ENCODE measurements around the gene XRCC6. TPM values are rescaled to one million over a fixed set of nuclear protein-coding genes. Genes with fewer than 3 reads are reported as not detected.

Gene XRCC6
- total and polyA plus RNA-seq, 9 of the 15 experiments (the other 6 are each of a cell fraction or from before 2014, with no cell fraction given) = 151 to 440 (median 318) TPM

DNA sequence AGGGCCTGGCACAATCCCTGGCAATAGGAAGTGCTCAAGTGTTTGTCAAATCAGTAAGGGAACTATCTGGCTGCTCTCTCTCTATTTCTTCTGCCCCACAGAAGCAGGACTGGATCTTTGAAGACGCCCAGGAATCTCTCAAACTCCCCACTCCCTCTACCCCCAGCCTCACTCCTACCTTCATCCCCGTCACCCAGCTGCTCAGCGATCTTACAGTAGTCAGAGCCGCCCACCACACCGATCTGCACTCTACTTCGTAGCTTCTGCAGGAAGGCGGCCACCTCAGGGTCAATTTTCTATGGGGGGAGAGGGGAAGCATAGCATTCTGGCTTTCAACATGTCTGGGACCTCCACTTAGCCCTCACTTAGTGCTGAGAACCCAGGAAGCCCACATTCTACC lies 35.2 kb upstream of the XRCC6 start:
- FAIRE-seq = no peak
- POLR2A ChIA-PET = no interaction called here
- TF ChIP-seq FOS (IDR thresholded peaks at IDR 0.05; ENCODE audit: extremely low read depth, insufficient read length) = no peak
- TF ChIP-seq POLR3A (IDR thresholded peaks at IDR 0.05; ENCODE audit: borderline replicate concordance, extremely low read depth, insufficient read depth, insufficient read length) = no peak
- no peak for TF ChIP-seq ZNF316 (IDR thresholded peaks at IDR 0.05)
- no peak for TF ChIP-seq HDAC3 (IDR thresholded peaks at IDR 0.05; ENCODE audit: borderline replicate concordance, partially characterized antibody)
- TF ChIP-seq, protein P1, sequence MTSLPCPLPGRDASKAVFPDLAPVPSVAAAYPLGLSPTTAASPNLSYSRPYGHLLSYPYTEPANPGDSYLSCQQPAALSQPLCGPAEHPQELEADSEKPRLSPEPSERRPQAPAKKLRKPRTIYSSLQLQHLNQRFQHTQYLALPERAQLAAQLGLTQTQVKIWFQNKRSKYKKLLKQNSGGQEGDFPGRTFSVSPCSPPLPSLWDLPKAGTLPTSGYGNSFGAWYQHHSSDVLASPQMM (CRISPR knock-in tag; IDR thresholded peaks at IDR 0.05) = no peak
- no peak for TF ChIP-seq YY1 (IDR thresholded peaks at IDR 0.05; ENCODE audit: borderline replicate concordance in 1 of 3, control insufficient read depth in 1 of 3, extremely low read depth in 1 of 3, insufficient read depth in 3 of 3, insufficient read length in 1 of 3, insufficient replicate concordance in 2 of 3, low read depth in 1 of 3, low read length in 2 of 3)
- TF ChIP-seq ARHGAP35 (IDR thresholded peaks at IDR 0.05; ENCODE audit: partially characterized antibody) = no peak
- no peak for TF ChIP-seq ZNF224 (CRISPR knock-in tag; IDR thresholded peaks at IDR 0.05)
- TF ChIP-seq ZBTB8A (IDR thresholded peaks at IDR 0.05; ENCODE audit: partially characterized antibody) = no peak
- TF ChIP-seq KDM4B (IDR thresholded peaks at IDR 0.05; ENCODE audit: borderline replicate concordance in 2 of 2, low read depth in 1 of 2) = no peak
- TF ChIP-seq L3MBTL2 (IDR thresholded peaks at IDR 0.05) = no peak
- TF ChIP-seq FOXK2 (conservative IDR thresholded peaks at IDR 0.05 in 1 of 2, IDR thresholded peaks at IDR 0.05 in 1 of 2; ENCODE audit: low read depth in 2 of 2) = no peak
- TF ChIP-seq, protein P2, sequence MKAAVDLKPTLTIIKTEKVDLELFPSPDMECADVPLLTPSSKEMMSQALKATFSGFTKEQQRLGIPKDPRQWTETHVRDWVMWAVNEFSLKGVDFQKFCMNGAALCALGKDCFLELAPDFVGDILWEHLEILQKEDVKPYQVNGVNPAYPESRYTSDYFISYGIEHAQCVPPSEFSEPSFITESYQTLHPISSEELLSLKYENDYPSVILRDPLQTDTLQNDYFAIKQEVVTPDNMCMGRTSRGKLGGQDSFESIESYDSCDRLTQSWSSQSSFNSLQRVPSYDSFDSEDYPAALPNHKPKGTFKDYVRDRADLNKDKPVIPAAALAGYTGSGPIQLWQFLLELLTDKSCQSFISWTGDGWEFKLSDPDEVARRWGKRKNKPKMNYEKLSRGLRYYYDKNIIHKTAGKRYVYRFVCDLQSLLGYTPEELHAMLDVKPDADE (conservative IDR thresholded peaks at IDR 0.05; ENCODE audit: control insufficient read depth, low read depth, low read length) = no peak
- TF ChIP-seq, protein P3, sequence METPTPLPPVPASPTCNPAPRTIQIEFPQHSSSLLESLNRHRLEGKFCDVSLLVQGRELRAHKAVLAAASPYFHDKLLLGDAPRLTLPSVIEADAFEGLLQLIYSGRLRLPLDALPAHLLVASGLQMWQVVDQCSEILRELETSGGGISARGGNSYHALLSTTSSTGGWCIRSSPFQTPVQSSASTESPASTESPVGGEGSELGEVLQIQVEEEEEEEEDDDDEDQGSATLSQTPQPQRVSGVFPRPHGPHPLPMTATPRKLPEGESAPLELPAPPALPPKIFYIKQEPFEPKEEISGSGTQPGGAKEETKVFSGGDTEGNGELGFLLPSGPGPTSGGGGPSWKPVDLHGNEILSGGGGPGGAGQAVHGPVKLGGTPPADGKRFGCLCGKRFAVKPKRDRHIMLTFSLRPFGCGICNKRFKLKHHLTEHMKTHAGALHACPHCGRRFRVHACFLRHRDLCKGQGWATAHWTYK (CRISPR knock-in tag; IDR thresholded peaks at IDR 0.05) = no peak
- TF ChIP-seq, protein P4, sequence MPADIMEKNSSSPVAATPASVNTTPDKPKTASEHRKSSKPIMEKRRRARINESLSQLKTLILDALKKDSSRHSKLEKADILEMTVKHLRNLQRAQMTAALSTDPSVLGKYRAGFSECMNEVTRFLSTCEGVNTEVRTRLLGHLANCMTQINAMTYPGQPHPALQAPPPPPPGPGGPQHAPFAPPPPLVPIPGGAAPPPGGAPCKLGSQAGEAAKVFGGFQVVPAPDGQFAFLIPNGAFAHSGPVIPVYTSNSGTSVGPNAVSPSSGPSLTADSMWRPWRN (IDR thresholded peaks at IDR 0.05; ENCODE audit: low read depth) = no peak
- TF ChIP-seq ZNF561 (CRISPR knock-in tag; conservative IDR thresholded peaks at IDR 0.05) = no peak
- no peak for TF ChIP-seq SAFB2 (IDR thresholded peaks at IDR 0.05; ENCODE audit: borderline replicate concordance, low read depth, low read length, severe bottlenecking)
- no peak for TF ChIP-seq JUN (IDR thresholded peaks at IDR 0.05; ENCODE audit: borderline replicate concordance, low read depth, low read length)
- TF ChIP-seq JUN (CRISPR knock-in tag; IDR thresholded peaks at IDR 0.05; ENCODE audit: borderline replicate concordance) = no peak

More for the DNA sequence above, 35.2 kb upstream of the XRCC6 start:
- Histone ChIP-seq H3K27ac (ENCODE audit: extremely low read depth, low read depth, low read length) (no peak overlapping the region), H3K9ac (ENCODE audit: insufficient read depth in 1 of 2, low read depth in 2 of 2, low read length in 2 of 2) (no peak overlapping the region), H3K9me3 (replicated peaks; ENCODE audit: control insufficient read depth, insufficient read depth, low read depth, low read length) (no peaks in the 10 kb centered on the region), H2AFZ (ENCODE audit: low read depth, low read length) (no peak overlapping the region), H4K20me1 (replicated peaks; ENCODE audit: control insufficient read depth, insufficient read depth, low read length) (no peaks in the 10 kb centered on the region; the same call in 1 of the 2 replicates), H3K9me1 (ENCODE audit: control insufficient read depth, insufficient read depth, low read length) (no peaks in the 10 kb centered on the region), H3K4me2 (ENCODE audit: insufficient read depth, low read length) (no peak overlapping the region), H3K36me3 (ENCODE audit: control insufficient read depth, insufficient read depth, low read length) (peaks cover 8% of the 10 kb centered on the region; the same call in 2 of the 3 replicates), H3K27me3 (ENCODE audit: control insufficient read depth in 2 of 2, insufficient read depth in 2 of 2, low read length in 2 of 2) (no peaks in the 10 kb centered on the region), H3K79me2 (ENCODE audit: control insufficient read depth, insufficient read depth, low read length) (peaks cover 13% of the 10 kb centered on the region), H3K4me1 (replicated peaks in 1 of 2; ENCODE audit: control insufficient read depth in 2 of 2, insufficient read depth in 2 of 2, low read length in 2 of 2) (peaks cover 11 to 14% of the 10 kb centered on the region in 2 experiments; a peak in 4 of 5 replicates), H3K4me3 (no peak overlapping the region)
- in situ Hi-C loops (cut with MboI) (no loop called here), intact Hi-C loops (cut with micrococcal nuclease) (loop anchor here (5.0 kb wide), 1 partner anchor 44 kb away; the partner anchor contains the start of gene POLR3H)
- 83% methylated on average over 6 of the region's 7 CpGs for WGBS (ENCODE audit: insufficient coverage, low coverage, missing lambda C conversion rate)
- ATAC-seq (no peak), DNase-seq (ENCODE audit: extremely low read depth in 1 of 4, low spot score in 3 of 4) (no peak)
- CTCF ChIA-PET (ENCODE audit: low intra/inter-chr PET ratio) = no interaction called here
- no TSS peak for BruUV-seq (replicated peaks)

Measured in K562 (cell line).